ENCODE results near the gene MAP2K6.

DNA sequence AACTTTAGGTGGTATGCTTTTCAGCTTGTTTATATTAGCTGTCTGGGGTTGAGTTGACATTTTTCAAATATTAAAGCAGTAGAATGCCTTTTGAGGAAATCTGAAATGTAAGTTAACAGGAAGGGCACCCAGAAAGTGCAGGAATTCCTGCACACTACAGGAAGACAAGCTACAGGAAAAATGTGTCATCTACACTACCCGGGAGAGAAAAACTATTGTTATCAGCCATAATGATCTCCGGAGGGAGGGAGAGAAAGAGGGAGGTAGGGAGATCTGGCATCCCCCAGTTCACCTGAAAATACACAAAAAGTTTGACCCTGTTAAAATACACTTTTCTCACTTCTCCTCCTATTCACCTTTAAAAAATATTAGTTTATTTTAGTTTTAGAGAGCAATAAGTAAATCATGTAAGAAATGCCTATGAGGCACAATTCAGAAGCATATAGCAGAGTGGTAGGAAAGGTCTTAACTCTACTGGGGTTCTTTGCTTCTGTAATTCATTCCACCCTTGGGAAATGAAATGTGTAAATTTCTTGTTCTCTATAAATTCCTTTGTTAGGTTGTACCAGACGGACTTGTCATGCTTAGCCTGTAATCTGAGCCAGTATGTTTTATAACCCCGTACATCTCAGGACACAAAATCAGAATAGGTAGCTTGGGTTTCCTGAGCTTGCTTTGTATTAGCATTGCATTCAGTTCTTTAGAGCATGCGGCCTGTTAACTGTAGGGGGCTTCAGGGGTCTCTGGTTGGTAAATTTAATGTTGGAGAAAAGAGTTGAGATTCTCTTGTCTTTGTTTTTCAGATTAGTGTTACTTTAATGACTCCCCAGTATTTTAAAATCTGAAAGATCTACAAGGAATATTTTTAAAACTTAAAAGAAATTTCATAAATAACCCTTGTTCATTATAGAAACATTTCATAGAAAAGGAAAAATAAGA is 3.3 kb downstream of the MAP2K6 start:
- TF ChIP-seq POLR2AphosphoS5 (IDR thresholded peaks at IDR 0.05) = no peak
- TF ChIP-seq, protein P1, sequence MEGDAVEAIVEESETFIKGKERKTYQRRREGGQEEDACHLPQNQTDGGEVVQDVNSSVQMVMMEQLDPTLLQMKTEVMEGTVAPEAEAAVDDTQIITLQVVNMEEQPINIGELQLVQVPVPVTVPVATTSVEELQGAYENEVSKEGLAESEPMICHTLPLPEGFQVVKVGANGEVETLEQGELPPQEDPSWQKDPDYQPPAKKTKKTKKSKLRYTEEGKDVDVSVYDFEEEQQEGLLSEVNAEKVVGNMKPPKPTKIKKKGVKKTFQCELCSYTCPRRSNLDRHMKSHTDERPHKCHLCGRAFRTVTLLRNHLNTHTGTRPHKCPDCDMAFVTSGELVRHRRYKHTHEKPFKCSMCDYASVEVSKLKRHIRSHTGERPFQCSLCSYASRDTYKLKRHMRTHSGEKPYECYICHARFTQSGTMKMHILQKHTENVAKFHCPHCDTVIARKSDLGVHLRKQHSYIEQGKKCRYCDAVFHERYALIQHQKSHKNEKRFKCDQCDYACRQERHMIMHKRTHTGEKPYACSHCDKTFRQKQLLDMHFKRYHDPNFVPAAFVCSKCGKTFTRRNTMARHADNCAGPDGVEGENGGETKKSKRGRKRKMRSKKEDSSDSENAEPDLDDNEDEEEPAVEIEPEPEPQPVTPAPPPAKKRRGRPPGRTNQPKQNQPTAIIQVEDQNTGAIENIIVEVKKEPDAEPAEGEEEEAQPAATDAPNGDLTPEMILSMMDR (IDR thresholded peaks at IDR 0.05) = no peak
